K562 (cell line): ENCODE data around the gene FOXD2. TPM values are rescaled to one million over a fixed set of nuclear protein-coding genes. Genes with fewer than 3 reads are reported as not detected.

Source experiments
- ATAC-seq: fragments of 200-7000 bp; cut with Tn5 transposase; 3 replicates; pipeline ENCODE4 v1.9.1; 2020; ENCODE audit warnings: moderate library complexity
- BruUV-seq: library from RNA; stranded (reverse); fragments of 400-500 nt; replicated peaks from 2 replicates; lab custom pipeline; 2021; lab: Mats Ljungman, UMichigan
- CTCF ChIA-PET: fragments of 300-600 bp; formaldehyde crosslinking; extraction: SDS; loops from one replicate; lab custom pipeline; 2021; ENCODE audit warnings: low intra/inter-chr PET ratio; lab: Yijun Ruan, JAX
- POLR2A ChIA-PET: fragments of 300-600, 350-650 bp; sonication (Branson Sonifier 250); formaldehyde crosslinking; extraction: SDS; loops from one replicate; lab custom pipeline; 2021; ENCODE audit warnings: antibody characterized with exemption, inconsistent platforms; lab: Yijun Ruan, JAX
- DNase-seq, 4 experiments: peaks; one replicate each; pipeline versions ENCODE4 v3.0.0 to v3.0.0-alpha.2; 2011 to 2018; ENCODE audit warnings: low spot score in 3 of 4, mixed read lengths in 3 of 4; ENCODE audit errors: extremely low read depth in 1 of 4
- FAIRE-seq: peaks from 2 replicates; lab custom pipeline; 2011; peaks lifted over from hg19 to GRCh38; lab: Jason Lieb, UNC
- H2AFZ ChIP-seq: 2 replicates; pipeline ENCODE4 v1.6.0; 2011; ENCODE audit warnings: low read depth, low read length, control low read depth, inconsistent platforms
- H3K27ac ChIP-seq: fragments of 200-600 bp; 3 replicates; pipeline ENCODE4 v1.8.0; 2011; ENCODE audit warnings: low read depth, mild to moderate bottlenecking, control low read depth, inconsistent platforms, low read length, moderate library complexity, mixed read lengths; ENCODE audit errors: extremely low read depth
- H3K27me3 ChIP-seq, 2 experiments: fragments of 300-600 bp in 1 of 2; 2 replicates in 1 of 2; 3 replicates in 1 of 2; pipeline versions ENCODE4 v1.6.0 to v1.8.0; 2011; ENCODE audit warnings: inconsistent platforms in 2 of 2, low read length in 2 of 2, mild to moderate bottlenecking in 1 of 2, mixed read lengths in 1 of 2, moderate library complexity in 1 of 2; ENCODE audit not compliant: control insufficient read depth in 2 of 2, insufficient read depth in 2 of 2
- H3K36me3 ChIP-seq: fragments of 300-600 bp; 3 replicates; pipeline ENCODE4 v1.8.0; 2011; ENCODE audit warnings: mild to moderate bottlenecking, low read length, inconsistent platforms; ENCODE audit not compliant: control insufficient read depth, insufficient read depth
- H3K4me1 ChIP-seq, 2 experiments: fragments of 200-600 bp in 1 of 2; replicated peaks in 1 of 2; 2 replicates in 1 of 2; 3 replicates in 1 of 2; pipeline versions ENCODE4 v1.5.1 to v1.8.0; 2011; ENCODE audit warnings: inconsistent platforms in 2 of 2, low read length in 2 of 2, mild to moderate bottlenecking in 1 of 2, mixed read lengths in 1 of 2, moderate library complexity in 1 of 2; ENCODE audit not compliant: control insufficient read depth in 2 of 2, insufficient read depth in 2 of 2
- H3K4me2 ChIP-seq: 2 replicates; pipeline ENCODE4 v1.6.1; 2011; ENCODE audit warnings: low read length, control low read depth, inconsistent platforms, mixed read lengths; ENCODE audit not compliant: insufficient read depth
- H3K4me3 ChIP-seq: fragments of 200-600 bp; sonication (generic), shearing (Covaris generic); 2 replicates; pipeline ENCODE4 v1.5.1; 2016; ENCODE audit warnings: control low read depth, inconsistent platforms
- H3K79me2 ChIP-seq: fragments of 200-600 bp; 3 replicates; pipeline ENCODE4 v1.8.0; 2011; ENCODE audit warnings: low read length, inconsistent platforms; ENCODE audit not compliant: control insufficient read depth, insufficient read depth
- H3K9ac ChIP-seq, 2 experiments: 2 replicates each; pipeline versions ENCODE4 v1.6.0 to v1.6.1; 2011; ENCODE audit warnings: low read depth in 2 of 2, low read length in 2 of 2, control low read depth in 1 of 2, inconsistent platforms in 1 of 2, mild to moderate bottlenecking in 1 of 2, mixed read lengths in 1 of 2; ENCODE audit not compliant: insufficient read depth in 1 of 2
- H3K9me1 ChIP-seq: one replicate; pipeline ENCODE4 v1.6.0; 2011; ENCODE audit warnings: inconsistent platforms, mild to moderate bottlenecking, low read length, moderate library complexity; ENCODE audit not compliant: control insufficient read depth, insufficient read depth
- H3K9me3 ChIP-seq: replicated peaks from 2 replicates; pipeline ENCODE4 v1.5.1; 2011; ENCODE audit warnings: low read depth, low read length, inconsistent platforms; ENCODE audit not compliant: control insufficient read depth, insufficient read depth
- H4K20me1 ChIP-seq: replicated peaks from 2 replicates; pipeline ENCODE4 v1.6.1; 2011; ENCODE audit warnings: low read length, inconsistent platforms, mixed read lengths; ENCODE audit not compliant: control insufficient read depth, insufficient read depth
- DPF2 ChIP-seq: fragments of 450-650 bp; IDR thresholded peaks from 2 replicates; pipeline ENCODE4 v1.6.1; 2016
- ELK3 ChIP-seq: fragments of 450-650 bp; formaldehyde crosslinking; IDR thresholded peaks from 2 replicates; pipeline ENCODE4 v1.4.0; 2020; ENCODE audit warnings: mild to moderate bottlenecking
- EP400 ChIP-seq: fragments of 450-650 bp; IDR thresholded peaks from 2 replicates; pipeline ENCODE4 v1.6.1; 2017; ENCODE audit warnings: antibody characterized with exemption, mild to moderate bottlenecking, moderate library complexity
- FOXA3 ChIP-seq, 2 experiments: fragments of 450-650 bp in 1 of 2; sonication (generic) in 1 of 2; formaldehyde crosslinking; IDR thresholded peaks in 1 of 2; conservative IDR thresholded peaks in 1 of 2; 2 replicates each; pipeline versions ENCODE4 v1.4.0 to v1.8.0; 2020 to 2022; ENCODE audit warnings: mild to moderate bottlenecking in 2 of 2, missing genetic modification reagents in 1 of 2
- FUS ChIP-seq: fragments of 200-400 bp; formaldehyde crosslinking; optimal IDR thresholded peaks from 2 replicates; pipeline ENCODE3; 2017; ENCODE audit warnings: low read depth, low read length
- MYC ChIP-seq, 2 experiments: fragments of 250-450 bp in 1 of 2; sonication (Bioruptor Pico) in 1 of 2; IDR thresholded peaks; 2 replicates each; pipeline versions ENCODE4 v1.5.1 to v1.6.1; 2012 to 2021; ENCODE audit warnings: low read depth in 2 of 2, borderline replicate concordance in 1 of 2, improper control_type of control experiment in 1 of 2, low read length in 1 of 2, mild to moderate bottlenecking in 1 of 2, moderate library complexity in 1 of 2
- RFX1 ChIP-seq: fragments of 450-650 bp; IDR thresholded peaks from 2 replicates; pipeline ENCODE4 v1.6.1; 2016; ENCODE audit warnings: mild to moderate bottlenecking, moderate library complexity
- SOX6 ChIP-seq: fragments of 450-650 bp; IDR thresholded peaks from 2 replicates; pipeline ENCODE4 v1.6.1; 2014; ENCODE audit warnings: mild to moderate bottlenecking
- SPI1 ChIP-seq: IDR thresholded peaks from 2 replicates; pipeline ENCODE4 v1.6.1; 2011; ENCODE audit warnings: low read depth, low read length, control low read depth, borderline replicate concordance
- ZC3H4 ChIP-seq: sonication (generic); formaldehyde crosslinking; IDR thresholded peaks from 2 replicates; pipeline ENCODE4 v1.9.0; 2021; ENCODE audit warnings: missing genetic modification reagents, borderline replicate concordance
- ZEB2 ChIP-seq: fragments of 450-650 bp; IDR thresholded peaks from 2 replicates; pipeline ENCODE4 v1.6.1; 2016
- WGBS: fragments of 100-300 bp; shearing (Covaris generic); methylation state at CpG from one replicate; pipeline ENCODE4 v1.1.6; 2016; ENCODE audit warnings: low coverage, mixed read lengths; ENCODE audit not compliant: insufficient coverage; ENCODE audit errors: missing lambda C conversion rate; 5-methylcytosine and 5-hydroxymethylcytosine counted together
- in situ Hi-C: fragments of 300-500 bp; cut with MboI; formaldehyde crosslinking; loops from 4 replicates; pipeline ENCODE4 v1.15.0; 2018; ENCODE audit warnings: inconsistent platforms, mixed read lengths
- intact Hi-C: fragments of 100-400 bp; cut with micrococcal nuclease; formaldehyde crosslinking; loops from 2 replicates; pipeline ENCODE4 v1.14.2; 2022
- polyA plus RNA-seq, 8 experiments: library from polyadenylated mRNA; depleted of rRNA in 4 of 8; stranded (reverse) in 5 of 8; unstranded in 3 of 8; fragments of >200 nt; fragmentation: Nextera tagmentation in 2 of 8; fragmentation: Illumina TruSeq in 1 of 8; extraction: Ambion mirVana in 2 of 8; extraction: Trizol in 1 of 8; gene quantifications; 2 replicates each; pipeline versions ENCODE4 v1.2.1 to v1.2.3, GENCODE V29; 2011 to 2014; ENCODE audit warnings: inconsistent platforms in 1 of 8, missing spikeins in 1 of 8
- total RNA-seq, 7 experiments: library from RNA; depleted of rRNA in 6 of 7; stranded (reverse); fragments of >200 nt in 6 of 7; fragmentation: Illumina TruSeq in 2 of 7; extraction: Trizol in 2 of 7; gene quantifications; 2 replicates each; pipeline versions ENCODE4 v1.2.1 to v1.2.3, GENCODE V29; 2011 to 2021; ENCODE audit warnings: low replicate concordance in 1 of 7
- TF ChIP-seq, protein P1 (sequence below): fragments of 450-650 bp; IDR thresholded peaks from 2 replicates; pipeline ENCODE4 v1.6.1; 2016
- TF ChIP-seq, protein P2 (sequence below): sonication (generic); formaldehyde crosslinking; IDR thresholded peaks from 2 replicates; pipeline ENCODE4 v1.8.0; 2022; ENCODE audit warnings: mild to moderate bottlenecking, missing genetic modification reagents

The FOXD2 gene
- total and polyA plus RNA-seq, 9 of the 15 experiments (the other 6 are each of a cell fraction or from before 2014, with no cell fraction given), result 0.06 to 1.2 (median 0.22) TPM

DNA sequence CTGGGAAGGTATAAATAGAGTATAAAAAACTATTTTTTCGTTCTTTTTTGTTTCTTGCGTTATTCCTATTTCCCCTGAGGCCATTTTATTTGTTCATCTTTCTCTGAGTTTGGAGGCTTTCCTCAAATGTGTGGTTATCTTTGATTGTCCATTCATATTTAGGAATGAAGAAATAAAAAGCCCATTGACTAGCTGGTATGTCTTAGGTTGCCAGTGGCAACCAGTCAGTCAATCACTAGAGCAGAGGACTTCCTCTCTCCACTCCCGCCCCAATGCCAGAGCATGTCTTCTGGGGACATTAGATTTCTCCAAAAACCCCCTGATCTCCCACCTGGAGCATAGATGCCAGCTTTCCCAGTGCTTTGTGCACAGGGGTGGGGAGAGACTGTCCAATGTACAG lies 42.4 kb upstream of the FOXD2 start:
- POLR2A ChIA-PET, result interaction anchor here (0.6 kb wide), 2 partner anchors 37 to 66 kb away, joined by 3 to 4 read pairs; no protein-coding TSS in a partner anchor
- no peaks in the 10 kb centered on the region for H3K36me3 ChIP-seq
- no peak for FAIRE-seq
- no peak overlapping the region for H3K27ac ChIP-seq
- H2AFZ ChIP-seq, result no peak overlapping the region
- H3K4me3 ChIP-seq, result no peak overlapping the region
- no peaks in the 10 kb centered on the region for H4K20me1 ChIP-seq
- in situ Hi-C loops, result no loop called here
- H3K9me1 ChIP-seq, result no peaks in the 10 kb centered on the region
- TF ChIP-seq, protein P1, sequence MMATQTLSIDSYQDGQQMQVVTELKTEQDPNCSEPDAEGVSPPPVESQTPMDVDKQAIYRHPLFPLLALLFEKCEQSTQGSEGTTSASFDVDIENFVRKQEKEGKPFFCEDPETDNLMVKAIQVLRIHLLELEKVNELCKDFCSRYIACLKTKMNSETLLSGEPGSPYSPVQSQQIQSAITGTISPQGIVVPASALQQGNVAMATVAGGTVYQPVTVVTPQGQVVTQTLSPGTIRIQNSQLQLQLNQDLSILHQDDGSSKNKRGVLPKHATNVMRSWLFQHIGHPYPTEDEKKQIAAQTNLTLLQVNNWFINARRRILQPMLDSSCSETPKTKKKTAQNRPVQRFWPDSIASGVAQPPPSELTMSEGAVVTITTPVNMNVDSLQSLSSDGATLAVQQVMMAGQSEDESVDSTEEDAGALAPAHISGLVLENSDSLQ, result peak; percentile 64
- TF ChIP-seq ZEB2 (no peak), EP400 (no peak), DPF2 (no peak), SPI1 (0 out of 2 replicates have a peak, but pooled peaks have one; percentile 37), RFX1 (peak; percentile 72), MYC (IDR thresholded peaks at IDR 0.05; ENCODE audit: low read depth, low read length) (no peak), MYC (CRISPR knock-in tag; IDR thresholded peaks at IDR 0.05; ENCODE audit: borderline replicate concordance, low read depth) (no peak), SOX6 (no peak), ZC3H4 (CRISPR knock-in tag) (no peak), ELK3 (no peak), FUS (no peak), FOXA3 (CRISPR knock-in tag; conservative IDR thresholded peaks at IDR 0.05 in 1 of 2, IDR thresholded peaks at IDR 0.05 in 1 of 2) (no peak)
- TF ChIP-seq, protein P2, sequence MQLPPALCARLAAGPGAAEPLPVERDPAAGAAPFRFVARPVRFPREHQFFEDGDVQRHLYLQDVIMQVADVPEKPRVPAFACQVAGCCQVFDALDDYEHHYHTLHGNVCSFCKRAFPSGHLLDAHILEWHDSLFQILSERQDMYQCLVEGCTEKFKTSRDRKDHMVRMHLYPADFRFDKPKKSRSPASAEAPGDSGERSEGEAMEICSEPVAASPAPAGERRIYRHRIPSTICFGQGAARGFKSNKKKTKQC, result no peak
- TF ChIP-seq, all 486 proteins: peak for 3
- ATAC-seq (no peak), DNase-seq (no peak)
- no peak overlapping the region for H3K9ac ChIP-seq
- no peaks in the 10 kb centered on the region for H3K79me2 ChIP-seq
- H3K4me1 ChIP-seq, result no peaks in the 10 kb centered on the region
- peaks cover 27 to 45% of the 10 kb centered on the region in 2 experiments for H3K27me3 ChIP-seq
- WGBS, result 0% methylated on average over 3 of the region's 3 CpGs
- CTCF ChIA-PET, result no interaction called here
- no TSS peak for BruUV-seq
- no peak overlapping the region for H3K4me2 ChIP-seq
- H3K9me3 ChIP-seq, result no peaks in the 10 kb centered on the region
- intact Hi-C loops, result no loop called here
